Type B pancreatic cell (in vitro differentiated cells): ENCODE data around the gene TECR. TPM values are rescaled to one million over a fixed set of nuclear protein-coding genes. Genes with fewer than 3 reads are reported as not detected.
"Not testable (repeated sequence)": the region's sequence is repeated elsewhere in the genome, so short reads cannot be mapped to it uniquely, and the experiment has no call there.

Source experiments
- DNase-seq: peaks from one replicate; pipeline ENCODE4 v3.0.0; 2021; ENCODE audit warnings: mixed read lengths; ENCODE audit not compliant: unreplicated experiment; ENCODE audit errors: extremely low spot score
- H3K27ac Mint-ChIP-seq: 2 replicates; pipeline ENCODE4 v1.8.0; 2021; ENCODE audit warnings: mild to moderate bottlenecking, mixed read lengths
- H3K27me3 Mint-ChIP-seq: 2 replicates; pipeline ENCODE4 v1.8.0; 2021; ENCODE audit warnings: mixed read lengths
- H3K36me3 Mint-ChIP-seq: 2 replicates; pipeline ENCODE4 v1.8.0; 2021; ENCODE audit warnings: mixed read lengths
- H3K4me1 Mint-ChIP-seq: one replicate; pipeline ENCODE4 v1.8.0; 2021; ENCODE audit warnings: mixed read lengths; ENCODE audit not compliant: unreplicated experiment
- H3K4me3 Mint-ChIP-seq: 2 replicates; pipeline ENCODE4 v1.8.0; 2021; ENCODE audit warnings: mild to moderate bottlenecking, mixed read lengths
- H3K9me3 Mint-ChIP-seq: 2 replicates; pipeline ENCODE4 v1.8.0; 2021; ENCODE audit warnings: mixed read lengths
- microRNA-seq: library from miRNA; unstranded; fragments of <30 nt; microRNA quantifications from one replicate; pipeline ENCODE4, GENCODE V29; 2020
- total RNA-seq: library from RNA; stranded (reverse); gene quantifications from 2 replicates; pipeline ENCODE4 v1.2.1, GENCODE V29; 2021; ENCODE audit warnings: low replicate concordance
- TF ChIP-seq, protein P1 (sequence below): fragments of 200-600 bp; sonication (generic); conservative IDR thresholded peaks from 2 replicates; pipeline ENCODE4 v1.5.0; 2021; ENCODE audit warnings: antibody characterized with exemption, mild to moderate bottlenecking

The TECR gene
- total RNA-seq, 1 donor from 2014 or later, result 171 TPM

DNA sequence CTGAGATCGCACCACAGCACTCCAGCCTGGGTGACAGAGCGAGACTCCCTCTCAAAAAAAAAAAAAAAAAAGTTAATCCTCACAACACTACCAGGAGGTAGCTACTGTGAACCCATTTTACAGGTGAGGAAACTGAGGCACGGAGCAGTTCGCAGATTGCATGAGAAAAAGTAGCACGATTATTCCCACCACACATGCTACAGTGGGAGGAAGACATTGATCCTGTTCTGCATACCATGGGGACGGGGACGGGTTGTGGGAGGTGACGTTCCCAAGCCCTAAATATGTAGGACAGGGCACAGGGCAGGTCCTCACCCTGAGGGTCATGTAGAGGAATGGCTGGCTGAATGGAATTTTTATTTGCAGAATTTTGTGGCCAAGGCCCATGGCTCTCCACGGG lies 77.2 kb downstream of the TECR start:
- Mint-ChIP-seq H3K9me3 (no peaks in the 10 kb centered on the region), H3K4me3 (no peak overlapping the region), H3K27me3 (no peaks in the 10 kb centered on the region), H3K27ac (no peak overlapping the region), H3K4me1 (no peaks in the 10 kb centered on the region), H3K36me3 (no peaks in the 10 kb centered on the region)
- TF ChIP-seq, protein P1, sequence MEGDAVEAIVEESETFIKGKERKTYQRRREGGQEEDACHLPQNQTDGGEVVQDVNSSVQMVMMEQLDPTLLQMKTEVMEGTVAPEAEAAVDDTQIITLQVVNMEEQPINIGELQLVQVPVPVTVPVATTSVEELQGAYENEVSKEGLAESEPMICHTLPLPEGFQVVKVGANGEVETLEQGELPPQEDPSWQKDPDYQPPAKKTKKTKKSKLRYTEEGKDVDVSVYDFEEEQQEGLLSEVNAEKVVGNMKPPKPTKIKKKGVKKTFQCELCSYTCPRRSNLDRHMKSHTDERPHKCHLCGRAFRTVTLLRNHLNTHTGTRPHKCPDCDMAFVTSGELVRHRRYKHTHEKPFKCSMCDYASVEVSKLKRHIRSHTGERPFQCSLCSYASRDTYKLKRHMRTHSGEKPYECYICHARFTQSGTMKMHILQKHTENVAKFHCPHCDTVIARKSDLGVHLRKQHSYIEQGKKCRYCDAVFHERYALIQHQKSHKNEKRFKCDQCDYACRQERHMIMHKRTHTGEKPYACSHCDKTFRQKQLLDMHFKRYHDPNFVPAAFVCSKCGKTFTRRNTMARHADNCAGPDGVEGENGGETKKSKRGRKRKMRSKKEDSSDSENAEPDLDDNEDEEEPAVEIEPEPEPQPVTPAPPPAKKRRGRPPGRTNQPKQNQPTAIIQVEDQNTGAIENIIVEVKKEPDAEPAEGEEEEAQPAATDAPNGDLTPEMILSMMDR, result no peak
- DNase-seq, result no peak

DNA sequence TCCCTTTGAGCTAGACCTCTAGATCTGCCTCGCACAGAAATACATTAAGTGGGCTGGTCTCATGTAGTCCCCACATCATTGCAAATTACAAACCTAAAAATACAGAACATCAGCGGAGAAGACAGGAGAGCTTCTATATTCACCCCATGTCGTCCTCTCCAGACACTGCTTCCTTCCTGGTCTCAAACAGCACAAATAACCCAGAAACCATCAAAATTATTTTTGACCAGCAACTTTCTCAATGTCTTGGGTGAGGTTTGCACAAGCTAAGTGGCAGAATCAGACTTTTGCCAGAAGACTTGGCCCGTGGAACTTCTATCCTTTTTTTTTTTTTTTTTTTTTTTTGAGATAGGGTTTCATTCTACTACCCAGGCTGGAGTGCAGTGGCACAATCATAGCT lies 81.7 kb downstream of the TECR start:
- Mint-ChIP-seq H3K27ac (no peak overlapping the region), H3K27me3 (no peaks in the 10 kb centered on the region), H3K36me3 (no peaks in the 10 kb centered on the region), H3K4me1 (no peaks in the 10 kb centered on the region), H3K4me3 (no peak overlapping the region), H3K9me3 (peaks cover under 1% of the 10 kb centered on the region)
- TF ChIP-seq, protein P1, result no peak
- DNase-seq, result no peak

DNA sequence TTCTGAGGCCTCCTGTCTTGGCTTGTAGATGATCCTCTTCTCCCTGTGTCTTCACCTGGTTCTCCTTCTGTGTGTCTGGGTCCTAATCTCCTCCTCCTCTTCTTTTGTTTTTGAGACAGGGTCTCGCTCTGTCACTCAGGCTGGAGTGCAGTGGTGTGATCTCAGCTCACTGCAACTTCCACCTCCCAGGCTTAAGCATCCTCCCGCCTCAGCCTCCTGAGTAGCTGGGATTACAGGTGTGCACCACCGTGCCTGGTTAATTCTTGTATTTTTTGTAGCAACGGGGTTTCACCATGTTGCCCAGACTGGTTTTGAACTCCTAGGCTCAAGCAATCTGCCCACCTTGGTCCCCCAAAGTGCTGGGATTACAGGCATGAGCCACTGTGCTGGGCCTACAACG lies 82.8 kb downstream of the TECR start:
- not testable (repeated sequence) for H3K4me1 Mint-ChIP-seq, H3K4me3 Mint-ChIP-seq, H3K27ac Mint-ChIP-seq, DNase-seq, H3K36me3 Mint-ChIP-seq, H3K27me3 Mint-ChIP-seq, H3K9me3 Mint-ChIP-seq

DNA sequence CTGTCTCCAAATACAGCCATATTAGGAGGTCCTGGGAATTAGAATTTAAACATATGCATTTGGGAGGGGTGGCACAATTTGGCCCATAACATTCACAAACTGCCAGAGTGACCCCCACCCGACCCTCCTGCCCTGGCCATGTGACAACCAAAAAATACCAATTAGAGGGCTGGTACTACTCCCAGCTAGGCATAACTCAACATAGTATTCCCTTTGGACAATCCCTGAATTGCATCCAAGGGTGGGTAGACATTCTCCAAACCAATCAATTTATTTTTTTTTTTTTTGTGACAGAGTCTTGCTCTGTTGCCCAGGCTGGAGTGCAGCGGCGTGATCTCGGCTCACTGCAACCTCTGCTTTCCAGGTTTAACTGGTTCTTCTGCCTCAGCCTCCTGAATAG lies 83.3 kb downstream of the TECR start:
- Mint-ChIP-seq H3K36me3 (no peaks in the 10 kb centered on the region), H3K27ac (no peak overlapping the region), H3K27me3 (no peaks in the 10 kb centered on the region), H3K9me3 (peaks cover 6% of the 10 kb centered on the region), H3K4me3 (no peak overlapping the region), H3K4me1 (no peaks in the 10 kb centered on the region)
- TF ChIP-seq, protein P1, result no peak
- no peak for DNase-seq

DNA sequence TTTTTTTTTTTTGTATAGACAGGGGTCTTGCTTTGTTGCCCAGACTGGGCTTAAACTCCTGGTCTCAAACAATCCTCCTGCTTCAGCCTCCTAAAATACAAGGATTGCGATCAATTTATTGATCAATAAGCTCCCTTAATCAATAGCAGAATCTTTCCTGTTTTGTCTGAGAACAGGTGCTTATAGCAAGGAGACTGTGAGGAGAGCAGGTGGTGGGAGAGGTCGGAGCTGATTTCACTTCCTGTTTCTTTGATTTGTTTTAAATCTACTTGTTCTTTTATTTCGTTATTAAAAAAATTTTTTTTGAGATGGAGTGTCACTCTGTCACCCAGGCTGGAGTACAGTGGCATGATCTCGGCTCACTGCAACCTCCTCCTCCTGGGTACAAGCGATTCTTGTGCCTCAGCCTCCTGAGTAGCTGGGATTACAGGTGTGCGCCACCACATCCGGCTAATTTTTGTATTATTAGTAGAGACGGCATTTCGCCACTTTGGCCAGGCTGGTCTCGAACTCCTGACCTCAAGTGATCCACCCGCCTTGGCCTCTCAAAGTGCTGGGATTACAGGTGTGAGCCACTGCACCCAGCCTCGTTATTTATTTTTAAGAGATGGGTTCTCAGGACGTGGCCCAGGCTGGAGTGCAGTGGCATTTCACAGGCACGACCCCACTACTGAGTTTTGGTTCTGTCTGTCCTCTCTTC lies 84.2 kb downstream of the TECR start:
- H3K9me3 Mint-ChIP-seq, H3K36me3 Mint-ChIP-seq, H3K27ac Mint-ChIP-seq, DNase-seq, H3K4me1 Mint-ChIP-seq, H3K4me3 Mint-ChIP-seq, H3K27me3 Mint-ChIP-seq: not testable (repeated sequence)

DNA sequence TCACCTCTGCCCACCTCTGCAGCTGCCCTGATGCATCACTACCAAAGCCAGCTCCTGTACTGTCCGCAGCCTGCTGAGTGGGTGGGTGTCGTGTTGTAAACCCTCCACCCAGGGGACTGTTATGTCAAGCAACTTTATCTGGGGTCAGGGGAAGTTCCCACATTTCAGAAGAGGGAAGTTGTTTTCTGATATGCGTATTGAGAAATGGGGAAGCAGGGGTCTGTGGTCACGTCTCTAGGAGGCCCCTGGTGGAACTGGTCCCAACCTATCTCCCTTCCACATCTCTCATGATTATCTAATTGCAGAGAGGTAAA lies 84.7 kb downstream of the TECR start:
- Mint-ChIP-seq H3K27ac (no peak overlapping the region), H3K36me3 (no peaks in the 10 kb centered on the region)
- TF ChIP-seq, protein P1, result no peak

More for the DNA sequence above, 84.7 kb downstream of the TECR start:
- Mint-ChIP-seq H3K27me3 (no peaks in the 10 kb centered on the region), H3K9me3 (peaks cover 6% of the 10 kb centered on the region), H3K4me1 (no peaks in the 10 kb centered on the region), H3K4me3 (no peak overlapping the region)
- DNase-seq, result no peak

Small RNA genes within 50 kb of the gene (microRNA-seq; reads per million reads assigned to microRNA genes)
- gene MIR639, result not detected

Other genes starting within 250 kb of the TECR start
- 4.9 and 14.3 TPM in 2 replicates for gene ADGRE5, start 148.2 kb upstream of the TECR start, total RNA-seq
- gene DDX39A, start 110.3 kb upstream of the TECR start, total RNA-seq, result 71.9 and 84.3 TPM in 2 replicates
- 63.1 and 85.3 TPM in 2 replicates for gene PKN1, start 96.3 kb upstream of the TECR start, total RNA-seq
- 0.56 and 1.0 TPM in 2 replicates for gene PTGER1, start 54.2 kb upstream of the TECR start, total RNA-seq
- gene GIPC1, start 33.5 kb upstream of the TECR start, total RNA-seq, result 123 and 308 TPM in 2 replicates
- gene DNAJB1, start 11.2 kb upstream of the TECR start, total RNA-seq, result 142 and 277 TPM in 2 replicates
- gene NDUFB7, start 42.5 kb downstream of the TECR start, total RNA-seq, result 137 and 188 TPM in 2 replicates
- gene CLEC17A, start 53.5 kb downstream of the TECR start, total RNA-seq, result not detected in 2 replicates
- not detected in 2 replicates for gene ADGRE3, start 145.2 kb downstream of the TECR start, total RNA-seq
- gene ZNF333, start 160.5 kb downstream of the TECR start, total RNA-seq, result 11.1 and 22.5 TPM in 2 replicates
- gene ADGRE2, start 249.0 kb downstream of the TECR start, total RNA-seq, result 1.1 and 10.3 TPM in 2 replicates